HL-60 (cell line): Measurements from ENCODE around the gene RECK.

ENCODE experiments used
- CTCF ChIP-seq: IDR thresholded peaks from one replicate; pipeline ENCODE4 v1.5.1; 2011; ENCODE audit warnings: low read length, control low read depth, inconsistent platforms; ENCODE audit not compliant: insufficient read depth
- REST ChIP-seq: IDR thresholded peaks from 2 replicates; pipeline ENCODE4 v1.6.1; 2012; ENCODE audit warnings: low read depth; ENCODE audit not compliant: insufficient replicate concordance
- SPI1 ChIP-seq: IDR thresholded peaks from 2 replicates; pipeline ENCODE4 v1.6.1; 2012; ENCODE audit warnings: low read depth, mild to moderate bottlenecking, borderline replicate concordance

- no peak for TF ChIP-seq CTCF
- TF ChIP-seq REST, result no peak
- TF ChIP-seq SPI1, result no peak
Measured at GRCh38 chr9:36036253-36036779, 397 bp upstream of the RECK start.
